H1 (cell line): ENCODE results near the gene ZFP64. TPM values are rescaled to one million over a fixed set of nuclear protein-coding genes. Genes with fewer than 3 reads are reported as not detected.

Experiments used
- CTCF ChIA-PET: fragments of 300-600 bp; sonication (Branson Sonifier 250); formaldehyde crosslinking; loops from one replicate; lab custom pipeline; 2021; ENCODE audit not compliant: partially characterized antibody; lab: Charles Lee
- POLR2A ChIA-PET: fragments of 300-600 bp; sonication (Branson Sonifier 250); formaldehyde crosslinking; loops from one replicate; lab custom pipeline; 2021; ENCODE audit warnings: inconsistent platforms; ENCODE audit not compliant: partially characterized antibody; lab: Charles Lee
- DNase-seq, 2 experiments: peaks; one replicate each; pipeline versions ENCODE4 v3.0.0 to v3.0.0-alpha.2; 2010 to 2022; ENCODE audit warnings: low spot score in 2 of 2, low read depth in 1 of 2, mixed read lengths in 1 of 2
- FAIRE-seq: peaks from 2 replicates; lab custom pipeline; 2011; peaks lifted over from hg19 to GRCh38; lab: Jason Lieb, UNC
- H2AFZ ChIP-seq: 2 replicates; pipeline ENCODE4 v1.8.1; 2012; ENCODE audit warnings: low read length, inconsistent platforms
- H2AK5ac ChIP-seq: 2 replicates; pipeline ENCODE4 v1.6.1; 2013; ENCODE audit warnings: low read depth, low read length
- H2BK120ac ChIP-seq: replicated peaks from 2 replicates; pipeline ENCODE3; 2013; ENCODE audit warnings: low read depth, low read length, inconsistent platforms
- H2BK12ac ChIP-seq: 2 replicates; pipeline ENCODE4 v1.6.1; 2013; ENCODE audit warnings: low read depth, low read length
- H2BK15ac ChIP-seq: 2 replicates; pipeline ENCODE4 v1.6.1; 2013; ENCODE audit warnings: low read length
- H2BK20ac ChIP-seq: 2 replicates; pipeline ENCODE4 v1.6.1; 2013; ENCODE audit warnings: low read length
- H2BK5ac ChIP-seq: 2 replicates; pipeline ENCODE4 v1.6.1; 2013; ENCODE audit warnings: low read depth, low read length
- H3K14ac ChIP-seq: 2 replicates; pipeline ENCODE4 v1.6.1; 2013; ENCODE audit warnings: inconsistent platforms; ENCODE audit not compliant: insufficient read length
- H3K18ac ChIP-seq: 2 replicates; pipeline ENCODE4 v1.6.1; 2013; ENCODE audit warnings: low read length; ENCODE audit errors: extremely low read depth
- H3K23ac ChIP-seq: 2 replicates; pipeline ENCODE4 v1.6.1; 2013; ENCODE audit warnings: inconsistent platforms; ENCODE audit not compliant: insufficient read length
- H3K23me2 ChIP-seq: 2 replicates; pipeline ENCODE4 v1.6.1; 2013; ENCODE audit warnings: low read depth, low read length
- H3K27ac ChIP-seq: 2 replicates; pipeline ENCODE4 v1.6.1; 2011; ENCODE audit warnings: low read depth, low read length, inconsistent platforms
- H3K27me3 ChIP-seq, 4 experiments: replicated peaks in 1 of 4; 1 replicate in 1 of 4; 2 replicates in 3 of 4; pipeline versions ENCODE4 v1.6.1 to v1.8.1; 2011 to 2013; ENCODE audit warnings: low read length in 3 of 4, mild to moderate bottlenecking in 3 of 4, inconsistent platforms in 2 of 4, mixed read lengths in 2 of 4, moderate library complexity in 1 of 4; ENCODE audit not compliant: control insufficient read depth in 3 of 4, insufficient read depth in 3 of 4; ENCODE audit errors: extremely low read depth in 1 of 4
- H3K36me3 ChIP-seq, 4 experiments: 2 replicates each; pipeline versions ENCODE4 v1.6.1 to v1.8.1; 2011 to 2013; ENCODE audit warnings: mild to moderate bottlenecking in 4 of 4, low read length in 3 of 4, moderate library complexity in 2 of 4, control low read depth in 1 of 4, inconsistent platforms in 1 of 4; ENCODE audit not compliant: insufficient read depth in 4 of 4, control insufficient read depth in 2 of 4
- H3K4ac ChIP-seq: replicated peaks from 2 replicates; pipeline ENCODE3; 2013; ENCODE audit warnings: low read length, low read depth, mixed read lengths, inconsistent platforms; ENCODE audit not compliant: insufficient read length
- H3K4me1 ChIP-seq, 4 experiments: replicated peaks in 1 of 4; 1 replicate in 1 of 4; 2 replicates in 3 of 4; pipeline versions ENCODE4 v1.6.1 to v1.8.1; 2011 to 2013; ENCODE audit warnings: low read length in 3 of 4, inconsistent platforms in 2 of 4, mixed read lengths in 1 of 4; ENCODE audit not compliant: insufficient read depth in 4 of 4, control insufficient read depth in 3 of 4
- H3K4me2 ChIP-seq, 2 experiments: 2 replicates each; pipeline versions ENCODE4 v1.6.1 to v1.8.1; 2011 to 2013; ENCODE audit warnings: low read depth in 2 of 2, low read length in 2 of 2, control low read depth in 1 of 2, inconsistent platforms in 1 of 2, mild to moderate bottlenecking in 1 of 2; ENCODE audit not compliant: insufficient read depth in 1 of 2
- H3K4me3 ChIP-seq, 4 experiments: fragments of 200-600, 300-600 bp in 1 of 4; sonication (generic), shearing (Covaris generic), sonication (Bioruptor Twin) in 1 of 4; 2 replicates each; pipeline versions ENCODE4 v1.5.1 to v1.8.1; 2011 to 2016; ENCODE audit warnings: low read length in 4 of 4, low read depth in 3 of 4, control low read depth in 2 of 4, inconsistent platforms in 2 of 4, mild to moderate bottlenecking in 2 of 4, mixed read lengths in 1 of 4, moderate library complexity in 1 of 4; ENCODE audit not compliant: insufficient read depth in 2 of 4; ENCODE audit errors: extremely low read depth in 1 of 4
- H3K56ac ChIP-seq: replicated peaks from 2 replicates; pipeline ENCODE3; 2013; ENCODE audit warnings: low read depth, mild to moderate bottlenecking, mixed read lengths, low read length, inconsistent platforms; ENCODE audit not compliant: insufficient read length
- H3K79me1 ChIP-seq: 2 replicates; pipeline ENCODE4 v1.6.1; 2013; ENCODE audit warnings: low read depth, low read length, control low read depth
- H3K79me2 ChIP-seq, 2 experiments: 2 replicates each; pipeline versions ENCODE4 v1.6.1 to v1.8.1; 2012 to 2013; ENCODE audit warnings: low read length in 2 of 2, mild to moderate bottlenecking in 2 of 2, inconsistent platforms in 1 of 2; ENCODE audit not compliant: insufficient read depth in 2 of 2, control insufficient read depth in 1 of 2
- H3K9ac ChIP-seq, 4 experiments: replicated peaks in 1 of 4; 1 replicate in 1 of 4; 2 replicates in 3 of 4; pipeline versions ENCODE4 v1.6.1 to v1.8.1; 2011 to 2013; ENCODE audit warnings: low read depth in 3 of 4, low read length in 3 of 4, control low read depth in 2 of 4, mild to moderate bottlenecking in 2 of 4, moderate library complexity in 2 of 4, inconsistent platforms in 1 of 4; ENCODE audit errors: extremely low read depth in 1 of 4
- H3K9me3 ChIP-seq, 2 experiments: 2 replicates each; pipeline versions ENCODE4 v1.6.1 to v1.8.1; 2012 to 2013; ENCODE audit warnings: mild to moderate bottlenecking in 2 of 2, moderate library complexity in 2 of 2, control low read depth in 1 of 2, inconsistent platforms in 1 of 2, low read depth in 1 of 2, low read length in 1 of 2, mixed read lengths in 1 of 2; ENCODE audit not compliant: insufficient read depth in 2 of 2
- H4K20me1 ChIP-seq, 2 experiments: replicated peaks in 1 of 2; 2 replicates each; pipeline versions ENCODE3 to v1.8.1; 2011 to 2013; ENCODE audit warnings: inconsistent platforms in 2 of 2, low read length in 2 of 2, mild to moderate bottlenecking in 1 of 2; ENCODE audit not compliant: insufficient read depth in 2 of 2, control insufficient read depth in 1 of 2
- H4K5ac ChIP-seq: 2 replicates; pipeline ENCODE4 v1.6.1; 2013; ENCODE audit warnings: low read length, low read depth, mixed read lengths, inconsistent platforms; ENCODE audit not compliant: insufficient read length
- H4K8ac ChIP-seq: 2 replicates; pipeline ENCODE4 v1.8.0; 2013; ENCODE audit warnings: mild to moderate bottlenecking, moderate library complexity, low read length, inconsistent platforms; ENCODE audit not compliant: insufficient read depth; ENCODE audit errors: extremely low read depth
- H4K91ac ChIP-seq: replicated peaks from 2 replicates; pipeline ENCODE3; 2013; ENCODE audit warnings: low read length, mixed read lengths, inconsistent platforms; ENCODE audit not compliant: insufficient read length
- RBBP5 ChIP-seq: IDR thresholded peaks from 2 replicates; pipeline ENCODE4 v1.7.1; 2012; ENCODE audit warnings: low read depth, mild to moderate bottlenecking, inconsistent platforms, low read length, moderate library complexity, borderline replicate concordance
- SP2 ChIP-seq: IDR thresholded peaks from 2 replicates; pipeline ENCODE4 v1.6.1; 2012; ENCODE audit warnings: mild to moderate bottlenecking, low read length, inconsistent platforms
- WGBS, 2 experiments: shearing (Covaris generic) in 1 of 2; methylation state at CpG; one replicate each; pipeline versions ENCODE4 v1.1.6 to v1.1.7; 2013 to 2015; ENCODE audit warnings: low lambda C conversion rate in 2 of 2, mixed read lengths in 2 of 2, inconsistent platforms in 1 of 2, low coverage in 1 of 2, missing lambda C conversion rate in 1 of 2; ENCODE audit not compliant: insufficient replicate concordance in 2 of 2, insufficient coverage in 1 of 2, insufficient read length in 1 of 2; ENCODE audit errors: extremely low coverage in 1 of 2, missing lambda C conversion rate in 1 of 2; 5-methylcytosine and 5-hydroxymethylcytosine counted together
- polyA plus RNA-seq, 7 experiments: library from polyadenylated mRNA; depleted of rRNA in 3 of 7; stranded (reverse) in 5 of 7; unstranded in 2 of 7; fragments of >200 nt in 5 of 7; fragments of 200-250 nt in 2 of 7; gene quantifications; 1 replicate in 5 of 7; 2 replicates in 1 of 7; 4 replicates in 1 of 7; pipeline versions ENCODE4 v1.2.1 to v1.2.3, GENCODE V29; 2011 to 2013; ENCODE audit warnings: missing spikeins in 2 of 7, mixed read lengths in 2 of 7
- total RNA-seq: library from RNA; stranded (reverse); fragmentation: NEBNext Ultra II Directional; extraction: Animal tissue kit (Norgen Biotek cat#: 25700); gene quantifications from 2 replicates; pipeline ENCODE4 v1.2.1, GENCODE V29; 2021

The ZFP64 gene
- total and polyA plus RNA-seq, 2 of the 8 experiments (the other 6 are each of a cell fraction or from before 2014, with no cell fraction given): 25.3 to 43.7 TPM

DNA sequence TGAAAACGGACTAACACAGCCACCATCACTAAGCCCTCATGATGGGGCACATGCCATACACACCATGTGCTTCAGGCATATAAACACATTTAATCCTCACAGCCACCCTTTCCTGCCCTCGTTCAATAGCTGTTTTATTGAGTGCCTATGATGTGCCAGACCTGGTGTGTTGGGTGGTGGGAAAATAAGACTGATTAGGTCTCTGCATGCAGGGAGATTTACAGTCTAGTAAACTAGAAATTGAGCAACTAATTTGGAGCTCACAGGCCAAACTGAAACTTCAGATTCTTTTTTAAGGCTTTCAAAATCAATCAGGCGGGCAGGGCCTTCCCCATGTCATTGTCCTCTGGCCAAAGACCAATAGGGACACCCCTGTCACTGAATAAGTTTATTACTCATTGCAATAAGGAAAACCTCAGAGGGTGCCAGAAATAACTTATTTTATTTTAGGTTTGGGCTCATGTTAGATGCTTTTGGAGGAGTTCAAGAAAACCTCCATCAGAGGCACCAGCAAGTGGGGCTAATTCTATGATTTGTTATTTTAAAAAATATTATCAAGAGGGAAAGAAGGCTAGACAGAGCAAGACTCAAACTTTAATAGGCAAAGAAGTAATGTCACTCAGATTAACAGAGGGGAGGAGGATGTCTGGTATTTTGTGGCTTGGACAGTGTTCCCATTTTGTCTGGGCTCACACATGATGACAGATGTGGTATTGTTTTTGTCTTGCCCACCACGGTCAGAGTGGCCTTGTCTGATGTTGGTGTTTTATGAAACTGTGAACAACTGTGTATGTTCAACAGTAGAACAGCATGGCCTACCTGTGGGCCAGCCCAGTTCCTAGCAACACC is 12.0 kb downstream of the ZFP64 start:
- no peak overlapping the region for H4K91ac ChIP-seq
- H3K9ac ChIP-seq: no peak overlapping the region
- H3K56ac ChIP-seq: no peak overlapping the region
- no peak overlapping the region for H4K5ac ChIP-seq
- H2BK15ac ChIP-seq: no peak overlapping the region
- ChIA-PET POLR2A (interaction anchor here (1.3 to 1.6 kb wide), 2 partner anchors 9 to 11 kb away, joined by 3 to 4 read pairs; partner anchors contain the start of gene ZFP64), CTCF (interaction anchor here (0.9 to 1.7 kb wide), 2 partner anchors 51 to 99 kb away, joined by 3 to 5 read pairs; no protein-coding TSS in a partner anchor)
- no peaks in the 10 kb centered on the region; the same call in 1 of the 2 replicates for H3K79me1 ChIP-seq
- TF ChIP-seq SP2 (no peak), RBBP5 (no peak)
- no peak overlapping the region for H2AK5ac ChIP-seq
- H3K4me3 ChIP-seq: no peak overlapping the region
- no peak overlapping the region for H3K14ac ChIP-seq
- no peak overlapping the region for H3K4ac ChIP-seq
- FAIRE-seq (no peak), DNase-seq (no peak)
- no peak overlapping the region for H2BK120ac ChIP-seq
- no peak overlapping the region for H3K23ac ChIP-seq
- H3K18ac ChIP-seq: no peak overlapping the region
- no peaks in the 10 kb centered on the region for H3K79me2 ChIP-seq
- peaks cover 0 to 3% of the 10 kb centered on the region in 2 experiments for H4K20me1 ChIP-seq
- 82% methylated on average over 4 of the region's 4 CpGs; no CpG with 5 or more reads in 1 of the 2 experiments for WGBS, 2 experiments
- H3K4me1 ChIP-seq: no peaks in the 10 kb centered on the region; a peak in 1 of 7 replicates
- H3K27ac ChIP-seq: no peak overlapping the region
- no peaks in the 10 kb centered on the region for H3K23me2 ChIP-seq
- H2BK12ac ChIP-seq: no peak overlapping the region
- H2AFZ ChIP-seq: no peak overlapping the region
- peaks cover 0 to 15% (median 4%) of the 10 kb centered on the region in 4 experiments; a peak in 5 of 8 replicates for H3K36me3 ChIP-seq
- H3K4me2 ChIP-seq: no peak overlapping the region
- H3K27me3 ChIP-seq: no peaks in the 10 kb centered on the region
- H2BK20ac ChIP-seq: no peak overlapping the region
- no peak overlapping the region for H2BK5ac ChIP-seq
- no peaks in the 10 kb centered on the region for H3K9me3 ChIP-seq
- H4K8ac ChIP-seq: no peak overlapping the region
